Pons (tissue), 1 donor: ENCODE measurements around the gene CSRP2.

Source experiments
- DNase-seq: peaks from one replicate; pipeline ENCODE4 v3.0.0-alpha.2; 2016; ENCODE audit warnings: low spot score

Gene CSRP2

GRCh38 chr12:76891609-76892008, 12.8 kb upstream of the CSRP2 start:
- DNase-seq: no peak

GRCh38 chr12:76890151-76891143, 11.6 kb upstream of the CSRP2 start:
- no peak for DNase-seq

- DNase-seq: no peak
Observed at GRCh38 chr12:76888775-76889174, 10.0 kb upstream of the CSRP2 start.

GRCh38 chr12:76883811-76884210, 5.0 kb upstream of the CSRP2 start:
- DNase-seq: no peak

GRCh38 chr12:76883151-76883550, 4.3 kb upstream of the CSRP2 start:
- no peak for DNase-seq

GRCh38 chr12:76882367-76882766, 3.5 kb upstream of the CSRP2 start:
- DNase-seq: no peak

- no peak for DNase-seq
Observed at GRCh38 chr12:76881142-76881541, 2.3 kb upstream of the CSRP2 start.

- no peak for DNase-seq
Observed at GRCh38 chr12:76880519-76881023, 1.8 kb upstream of the CSRP2 start.

GRCh38 chr12:76879710-76880518, 1.1 kb upstream of the CSRP2 start:
- no peak for DNase-seq

GRCh38 chr12:76878099-76878898, 520 bp downstream of the CSRP2 start:
- no peak for DNase-seq

GRCh38 chr12:76876696-76877229, 2.1 kb downstream of the CSRP2 start:
- no peak for DNase-seq

- no peak for DNase-seq
Observed at GRCh38 chr12:76874491-76875190, 4.2 kb downstream of the CSRP2 start.

GRCh38 chr12:76874027-76874426, 4.8 kb downstream of the CSRP2 start:
- no peak for DNase-seq

GRCh38 chr12:76872415-76872814, 6.4 kb downstream of the CSRP2 start:
- DNase-seq: no peak

- no peak for DNase-seq
Observed at GRCh38 chr12:76871742-76872141, 7.1 kb downstream of the CSRP2 start.

GRCh38 chr12:76871082-76871481, 7.7 kb downstream of the CSRP2 start:
- no peak for DNase-seq

- no peak for DNase-seq
Observed at GRCh38 chr12:76866726-76867125, 12.1 kb downstream of the CSRP2 start.

GRCh38 chr12:76866151-76866567, 12.7 kb downstream of the CSRP2 start:
- DNase-seq: no peak

GRCh38 chr12:76864791-76865400, 13.9 kb downstream of the CSRP2 start:
- no peak for DNase-seq

GRCh38 chr12:76863837-76864236, 15.0 kb downstream of the CSRP2 start:
- DNase-seq: no peak
